ENCODE data around the gene NCKAP5. TPM values are rescaled to one million over a fixed set of nuclear protein-coding genes. Genes with fewer than 3 reads are reported as not detected.

Gene NCKAP5
- total RNA-seq, 1 experiment from 2014 or later: not detected

GRCh38 chr2:133573491-133574162, 5.4 kb upstream of the NCKAP5 start:
- Histone ChIP-seq H3F3A (ENCODE audit: insufficient read depth, low read depth) (no peaks in the 10 kb centered on the region), H3K27me3 (ENCODE audit: insufficient read depth, low read depth) (peaks cover 31% of the 10 kb centered on the region), H3K79me2 (ENCODE audit: low read depth) (no peaks in the 10 kb centered on the region), H3K36me3 (ENCODE audit: low read depth) (no peaks in the 10 kb centered on the region), H3K4me3 (no peak overlapping the region), H3K4me1 (replicated peaks; ENCODE audit: insufficient read depth) (no peaks in the 10 kb centered on the region), H3K27ac (no peak overlapping the region), H2AFZ (no peak overlapping the region), H4K20me1 (ENCODE audit: insufficient read depth) (no peaks in the 10 kb centered on the region), H3K9me3 (ENCODE audit: insufficient read depth, low read depth) (no peaks in the 10 kb centered on the region; the same call in 1 of the 2 replicates), H3K4me2 (no peak overlapping the region), H3K9me2 (ENCODE audit: insufficient read depth) (no peaks in the 10 kb centered on the region)
- ChIA-PET POLR2A (ENCODE audit: unreplicated experiment) (no interaction called here), CTCF (no interaction called here)
- TF ChIP-seq EZH2 (IDR thresholded peaks at IDR 0.05; ENCODE audit: low read depth) (no peak), CTCF (conservative IDR thresholded peaks at IDR 0.05) (no peak)
- no TSS peak for BruUV-seq (replicated peaks)
- no peak for DNase-seq
- intact Hi-C loops (cut with micrococcal nuclease; ENCODE audit: unreplicated experiment): no loop called here

- ChIA-PET POLR2A (ENCODE audit: unreplicated experiment) (no interaction called here), CTCF (no interaction called here)
- Histone ChIP-seq H3K4me2 (no peak overlapping the region), H3K9me2 (ENCODE audit: insufficient read depth) (no peaks in the 10 kb centered on the region), H4K20me1 (ENCODE audit: insufficient read depth) (no peaks in the 10 kb centered on the region), H3K4me1 (replicated peaks; ENCODE audit: insufficient read depth) (no peaks in the 10 kb centered on the region), H3F3A (ENCODE audit: insufficient read depth, low read depth) (no peaks in the 10 kb centered on the region), H3K27ac (no peak overlapping the region), H3K9me3 (ENCODE audit: insufficient read depth, low read depth) (no peaks in the 10 kb centered on the region; the same call in 1 of the 2 replicates), H2AFZ (no peak overlapping the region), H3K36me3 (ENCODE audit: low read depth) (no peaks in the 10 kb centered on the region), H3K27me3 (ENCODE audit: insufficient read depth, low read depth) (peaks cover 43% of the 10 kb centered on the region), H3K4me3 (no peak overlapping the region), H3K79me2 (ENCODE audit: low read depth) (no peaks in the 10 kb centered on the region)
- BruUV-seq (replicated peaks): no TSS peak
- intact Hi-C loops (cut with micrococcal nuclease; ENCODE audit: unreplicated experiment): no loop called here
- no peak for TF ChIP-seq EZH2 (IDR thresholded peaks at IDR 0.05; ENCODE audit: low read depth)
- TF ChIP-seq CTCF (conservative IDR thresholded peaks at IDR 0.05): no peak
- DNase-seq: no peak
Measured at GRCh38 chr2:133571249-133571648, 3.0 kb upstream of the NCKAP5 start.

GRCh38 chr2:133570542-133570941, 2.3 kb upstream of the NCKAP5 start:
- Histone ChIP-seq H3K9me2 (ENCODE audit: insufficient read depth) (no peaks in the 10 kb centered on the region), H3K27ac (no peak overlapping the region), H3F3A (ENCODE audit: insufficient read depth, low read depth) (no peaks in the 10 kb centered on the region), H3K4me1 (replicated peaks; ENCODE audit: insufficient read depth) (no peaks in the 10 kb centered on the region), H3K27me3 (ENCODE audit: insufficient read depth, low read depth) (peaks cover 47% of the 10 kb centered on the region), H3K36me3 (ENCODE audit: low read depth) (no peaks in the 10 kb centered on the region), H3K4me2 (no peak overlapping the region), H3K9me3 (ENCODE audit: insufficient read depth, low read depth) (no peaks in the 10 kb centered on the region; the same call in 1 of the 2 replicates), H2AFZ (no peak overlapping the region), H3K4me3 (no peak overlapping the region), H3K79me2 (ENCODE audit: low read depth) (no peaks in the 10 kb centered on the region), H4K20me1 (ENCODE audit: insufficient read depth) (no peaks in the 10 kb centered on the region)
- BruUV-seq (replicated peaks): no TSS peak
- intact Hi-C loops (cut with micrococcal nuclease; ENCODE audit: unreplicated experiment): no loop called here
- ChIA-PET POLR2A (ENCODE audit: unreplicated experiment) (no interaction called here), CTCF (no interaction called here)
- no peak for TF ChIP-seq EZH2 (IDR thresholded peaks at IDR 0.05; ENCODE audit: low read depth)
- no peak for TF ChIP-seq CTCF (conservative IDR thresholded peaks at IDR 0.05)
- no peak for DNase-seq
